Right ventricle myocardium superior (tissue), 1 donor: ENCODE results near the gene MBD5. TPM values are rescaled to one million over a fixed set of nuclear protein-coding genes. Genes with fewer than 3 reads are reported as not detected.

Source experiments
- ATAC-seq: fragments of 200-7000 bp; cut with Tn5 transposase; one replicate; pipeline ENCODE4 v1.9.1; 2020; ENCODE audit warnings: mild to moderate bottlenecking; ENCODE audit not compliant: poor library complexity
- DNase-seq: peaks from one replicate; pipeline ENCODE4 v3.0.0-alpha.2; 2020
- intact Hi-C: fragments of 100-400 bp; cut with DNase I; formaldehyde crosslinking; loops from one replicate; pipeline ENCODE4 v1.11.2; 2022
- total RNA-seq: library from RNA; stranded (reverse); fragmentation: NEBNext Ultra II Directional; extraction: Animal tissue kit (Norgen Biotek cat#: 25700); gene quantifications from one replicate; pipeline ENCODE4 v1.2.1, GENCODE V29; 2021
- donor health status: DM: no; HTN: yes; CAD: no; lungs with severe emphysema.

The MBD5 gene
- total RNA-seq, 1 donor from 2014 or later = 25.5 TPM

- intact Hi-C loops = no loop called here
- DNase-seq = no peak
- no peak for ATAC-seq
Measured at GRCh38 chr2:148351437-148352143, 330.7 kb downstream of the MBD5 start.

- intact Hi-C loops = no loop called here
- DNase-seq = no peak
- no peak for ATAC-seq
Measured at GRCh38 chr2:148358375-148358774, 337.5 kb downstream of the MBD5 start.

DNA sequence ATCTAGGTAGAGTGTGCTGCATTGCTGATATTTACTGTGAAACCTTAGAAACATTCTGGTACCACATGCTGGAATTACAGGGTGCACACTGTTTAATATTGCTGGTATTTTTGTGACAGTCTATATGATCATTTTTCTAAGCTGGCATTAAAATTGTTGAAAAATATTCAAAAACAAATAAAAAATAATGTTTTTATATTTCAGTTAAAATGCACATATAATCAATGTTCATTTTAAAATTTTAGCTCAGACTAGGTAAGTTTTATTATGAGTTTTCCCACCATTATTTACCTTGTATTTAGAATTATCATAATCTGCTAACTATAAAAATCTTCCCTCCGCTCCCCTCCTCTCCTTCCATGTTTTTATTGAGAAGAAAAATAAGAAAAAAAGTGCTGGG, 339.8 kb downstream of the MBD5 start:
- DNase-seq (no peak), ATAC-seq (no peak)
- intact Hi-C loops = no loop called here

- intact Hi-C loops = no loop called here
- DNase-seq (no peak), ATAC-seq (no peak)
Measured at GRCh38 chr2:148362144-148362796, 341.4 kb downstream of the MBD5 start.

DNA sequence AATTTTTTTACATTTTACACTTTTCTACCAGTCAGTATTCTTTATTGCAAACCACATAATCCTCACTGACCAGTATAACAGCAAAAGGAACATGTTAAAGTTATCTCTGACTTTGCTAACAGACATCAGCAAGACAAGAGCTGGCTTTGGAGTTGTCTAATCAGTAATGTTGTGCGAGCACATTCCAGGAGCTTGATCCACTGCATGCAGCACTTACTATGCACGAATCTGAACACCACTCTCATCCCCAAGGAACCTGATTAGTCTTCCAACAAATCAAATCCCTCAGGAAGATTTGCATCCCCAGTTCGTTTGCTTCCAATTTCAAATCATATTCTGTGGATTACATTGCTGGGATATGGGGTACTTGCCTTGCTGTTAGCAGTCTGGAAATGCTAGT, 354.3 kb downstream of the MBD5 start:
- no peak for DNase-seq
- intact Hi-C loops = no loop called here
- ATAC-seq = no peak

DNA sequence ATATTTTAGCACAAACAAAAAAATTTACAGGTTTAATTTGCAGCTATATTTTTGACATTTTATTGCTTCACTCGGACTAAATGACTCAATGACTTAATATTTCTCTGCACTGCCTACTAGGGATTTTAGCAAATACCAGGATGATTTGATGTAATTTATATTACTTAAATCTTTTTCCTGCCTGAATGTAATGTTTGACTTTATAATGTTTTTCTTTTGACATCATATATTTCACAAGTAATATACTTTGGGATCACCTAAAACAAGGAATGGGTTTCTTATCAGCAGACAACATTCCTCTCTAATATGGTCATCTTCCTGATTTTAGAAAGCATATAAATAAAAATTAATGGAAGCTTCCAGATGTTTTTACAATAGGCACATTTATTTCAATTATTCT, 370.4 kb downstream of the MBD5 start:
- intact Hi-C loops = no loop called here
- DNase-seq (no peak), ATAC-seq (no peak)

DNA sequence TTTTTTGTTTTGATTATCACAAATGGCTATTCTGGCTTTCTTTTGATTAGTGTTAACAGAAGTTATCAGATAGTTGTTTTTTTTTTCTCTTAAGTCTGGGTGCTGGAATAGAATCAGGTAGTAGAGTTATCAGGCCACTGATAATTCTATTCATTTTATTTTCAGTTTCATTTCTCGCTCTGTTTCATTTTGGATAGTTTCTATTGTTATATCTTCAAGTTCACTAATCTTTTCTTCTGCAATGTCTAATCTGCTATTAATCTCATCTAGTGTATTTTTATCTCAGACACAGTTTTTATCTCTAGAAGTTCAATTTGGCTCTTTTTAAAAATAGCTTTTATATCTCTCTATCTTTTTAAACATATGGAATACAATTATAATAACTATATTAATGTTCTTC, 381.9 kb downstream of the MBD5 start:
- intact Hi-C loops = no loop called here
- no peak for DNase-seq
- no peak for ATAC-seq

DNA sequence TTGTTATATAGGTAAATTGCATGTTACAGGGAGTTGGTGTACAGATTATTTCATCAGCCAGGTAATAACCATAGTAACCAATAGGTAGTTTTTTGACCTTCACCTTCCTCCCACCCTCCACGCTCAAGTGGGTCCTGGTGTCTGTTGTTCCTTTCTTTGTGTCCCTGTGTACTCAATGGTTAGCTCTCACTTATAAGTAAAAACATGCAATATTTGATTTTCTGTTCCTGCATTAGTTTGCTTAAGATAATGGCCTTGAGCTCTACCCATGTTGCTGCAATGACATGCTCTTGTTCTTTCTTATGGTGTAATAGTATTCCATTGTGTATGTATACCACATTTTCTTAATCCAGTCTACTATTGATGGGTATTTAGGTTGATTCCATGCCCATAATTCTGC, 390.0 kb downstream of the MBD5 start:
- no peak for ATAC-seq
- intact Hi-C loops = no loop called here
- no peak for DNase-seq

- no peak for DNase-seq
- intact Hi-C loops = no loop called here
- ATAC-seq = no peak
Measured at GRCh38 chr2:148416248-148416647, 395.4 kb downstream of the MBD5 start.

- no peak for DNase-seq
- no peak for ATAC-seq
- intact Hi-C loops = no loop called here
Measured at GRCh38 chr2:148430101-148430500, 409.2 kb downstream of the MBD5 start.

- no peak for DNase-seq
- no peak for ATAC-seq
- intact Hi-C loops = no loop called here
Measured at GRCh38 chr2:148447877-148448276, 427.0 kb downstream of the MBD5 start.

DNA sequence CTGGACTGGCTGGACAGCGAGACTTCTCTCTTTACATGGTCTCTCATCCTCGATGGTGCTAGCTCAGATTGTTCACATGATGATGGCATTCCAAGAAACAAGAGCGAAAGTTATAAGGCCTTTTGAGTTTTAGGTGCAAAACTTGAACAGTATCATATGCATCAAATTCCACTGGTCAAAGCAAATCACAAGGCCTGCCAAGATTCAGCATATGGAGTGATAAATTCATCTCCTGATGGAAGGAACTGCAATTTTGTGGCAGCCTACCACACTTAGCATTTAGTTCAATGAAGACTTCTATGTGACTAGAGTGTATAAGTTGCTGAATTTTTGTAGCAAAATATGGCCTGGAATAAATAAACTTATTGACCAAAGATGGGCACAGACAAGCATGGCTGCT, 429.6 kb downstream of the MBD5 start:
- ATAC-seq (no peak), DNase-seq (no peak)
- intact Hi-C loops = no loop called here

DNA sequence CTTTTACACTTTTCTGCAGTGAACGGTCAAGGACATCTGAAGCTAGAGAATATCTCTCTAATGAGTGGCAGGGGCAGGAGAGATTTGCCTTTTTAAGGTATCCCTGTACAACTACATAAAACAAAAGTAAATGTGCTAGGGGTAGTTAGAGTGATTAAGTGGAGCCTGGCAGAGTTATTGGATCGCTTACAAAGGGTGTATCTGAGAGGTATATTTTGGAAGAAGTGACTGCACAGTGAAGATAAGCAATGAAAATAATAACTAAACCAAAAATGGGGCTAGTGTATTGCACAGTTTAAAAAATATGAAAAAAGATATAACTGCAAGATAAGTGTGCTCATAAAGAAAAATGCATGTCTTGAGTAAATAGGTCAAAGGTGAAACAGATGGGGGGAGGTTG, 430.2 kb downstream of the MBD5 start:
- intact Hi-C loops = no loop called here

DNA sequence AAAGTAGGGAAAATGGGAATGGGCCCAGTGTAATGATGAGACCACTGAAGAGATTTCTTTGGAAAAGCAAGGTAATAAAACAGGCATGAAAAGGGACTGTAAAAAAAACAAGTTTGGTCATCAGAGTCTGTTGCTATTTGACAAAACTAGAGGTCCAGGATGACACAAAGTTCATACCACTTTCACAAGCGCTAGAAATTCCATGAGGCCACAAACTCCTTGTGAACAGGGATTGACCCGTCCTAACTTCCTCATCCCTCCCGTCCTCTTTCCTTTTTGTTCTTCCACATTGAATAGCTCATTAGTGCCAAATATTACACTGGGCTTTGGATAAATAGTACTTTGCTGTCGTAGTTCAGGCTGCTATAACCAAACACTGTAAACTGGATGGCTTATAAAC, 434.9 kb downstream of the MBD5 start:
- ATAC-seq = no peak
- intact Hi-C loops = no loop called here
- DNase-seq = no peak

More for the DNA sequence above, 430.2 kb downstream of the MBD5 start:
- ATAC-seq = no peak
- no peak for DNase-seq

DNA sequence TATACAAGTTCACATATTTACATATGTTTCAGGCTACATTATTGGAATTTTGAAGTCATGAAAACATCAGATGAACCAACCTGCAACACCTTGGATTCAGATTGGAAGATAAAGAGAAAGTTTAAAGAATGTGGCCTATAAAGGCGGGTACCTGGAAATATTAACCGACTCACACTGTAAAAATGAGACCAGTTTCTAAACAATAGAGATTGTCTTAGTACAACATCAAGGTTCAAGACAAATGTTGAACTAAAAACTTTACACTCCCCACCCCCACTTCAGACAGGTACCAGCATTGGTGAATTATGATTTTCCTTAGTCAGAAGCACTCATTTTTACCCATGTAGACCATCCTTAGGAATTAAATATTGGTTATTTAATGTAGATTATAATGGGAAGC, 437.3 kb downstream of the MBD5 start:
- ATAC-seq = no peak
- intact Hi-C loops = no loop called here
- no peak for DNase-seq

DNA sequence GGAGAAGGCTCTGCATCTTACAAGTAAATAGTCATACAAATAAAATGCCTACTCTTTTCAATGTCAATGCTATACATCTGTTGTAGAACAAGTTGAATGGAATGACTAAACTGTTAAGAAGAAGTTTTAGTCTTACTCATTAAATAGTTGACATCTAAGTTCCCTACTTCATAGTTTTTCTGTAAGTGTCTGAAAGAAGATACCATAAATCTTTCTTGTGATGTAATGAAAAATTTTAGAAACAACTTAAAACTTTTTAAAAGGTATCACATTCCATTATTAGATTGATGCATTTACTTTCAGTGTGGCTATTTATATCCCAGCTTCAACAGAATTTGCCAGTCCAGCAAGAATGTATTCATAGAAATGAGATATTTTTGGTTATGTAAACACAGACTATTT, 438.5 kb downstream of the MBD5 start:
- intact Hi-C loops = no loop called here

DNA sequence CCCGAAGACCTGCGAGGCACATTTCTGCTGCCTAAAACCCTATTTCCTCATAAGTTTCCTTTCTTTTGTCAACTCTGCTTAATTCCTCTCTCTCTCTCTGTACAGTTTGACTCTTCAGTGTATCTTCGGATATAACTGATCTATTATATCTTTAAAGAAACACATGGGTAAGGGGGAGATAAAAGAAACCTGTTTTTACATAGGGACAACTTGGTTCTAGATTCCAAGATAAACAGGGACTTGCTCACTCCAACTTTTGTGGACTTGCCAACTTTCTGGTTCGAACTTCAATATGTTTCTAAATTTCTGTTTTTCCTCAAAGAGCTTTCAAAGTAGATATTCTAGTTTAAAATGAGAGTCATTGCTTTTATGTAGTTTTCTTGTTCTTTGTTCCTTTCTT, 441.0 kb downstream of the MBD5 start:
- intact Hi-C loops = no loop called here

More for the DNA sequence above, 438.5 kb downstream of the MBD5 start:
- ATAC-seq (no peak), DNase-seq (no peak)

GRCh38 chr2:148475626-148476025, 454.7 kb downstream of the MBD5 start:
- ATAC-seq (no peak), DNase-seq (no peak)
- intact Hi-C loops = no loop called here

More for the DNA sequence above, 441.0 kb downstream of the MBD5 start:
- ATAC-seq (no peak), DNase-seq (no peak)

- ATAC-seq (no peak), DNase-seq (no peak)
- intact Hi-C loops = no loop called here
Measured at GRCh38 chr2:148479398-148479797, 458.5 kb downstream of the MBD5 start.

GRCh38 chr2:148483665-148484064, 462.8 kb downstream of the MBD5 start:
- no peak for ATAC-seq
- DNase-seq = no peak
- intact Hi-C loops = no loop called here

- intact Hi-C loops = no loop called here
- no peak for DNase-seq
- no peak for ATAC-seq
Measured at GRCh38 chr2:148484066-148484465, 463.2 kb downstream of the MBD5 start.
